Spleen (tissue), 11 donors: Measurements from ENCODE around the gene SEPSECS. TPM values are rescaled to one million over a fixed set of nuclear protein-coding genes. Genes with fewer than 3 reads are reported as not detected.

Source experiments
- DNase-seq: peaks from one replicate; pipeline ENCODE4 v3.0.0-alpha.2; 2020
- H3K27ac ChIP-seq, 8 donors: fragments of 200-600 bp; sonication (generic) in 7 of 8; 1 replicate in 4 of 8; 2 replicates in 4 of 8; pipeline versions ENCODE4 v1.5.0 to v1.8.0; 2016 to 2021; ENCODE audit warnings: inconsistent platforms in 4 of 8, mild to moderate bottlenecking in 4 of 8, moderate library complexity in 1 of 8
- H3K27me3 ChIP-seq, 7 donors: fragments of 200-600 bp; sonication (generic) in 6 of 7; replicated peaks in 1 of 7; 1 replicate in 4 of 7; 2 replicates in 3 of 7; pipeline versions ENCODE4 v1.5.0 to v1.8.0; 2016 to 2021; ENCODE audit warnings: inconsistent platforms in 3 of 7, mild to moderate bottlenecking in 1 of 7
- H3K36me3 ChIP-seq, 6 donors: fragments of 200-600 bp; sonication (generic) in 5 of 6; 1 replicate in 4 of 6; 2 replicates in 2 of 6; pipeline versions ENCODE4 v1.5.0 to v1.8.0; 2016 to 2021; ENCODE audit warnings: inconsistent platforms in 2 of 6
- H3K4me1 ChIP-seq, 6 donors: fragments of 200-600 bp; sonication (generic) in 5 of 6; 1 replicate in 3 of 6; 2 replicates in 3 of 6; pipeline versions ENCODE4 v1.5.0 to v1.8.0; 2016 to 2021; ENCODE audit warnings: inconsistent platforms in 3 of 6
- H3K4me3 ChIP-seq, 8 donors: fragments of 200-600 bp; sonication (generic) in 7 of 8; 1 replicate in 4 of 8; 2 replicates in 4 of 8; pipeline versions ENCODE4 v1.5.0 to v1.8.0; 2016 to 2021; ENCODE audit warnings: inconsistent platforms in 4 of 8, mild to moderate bottlenecking in 4 of 8, moderate library complexity in 2 of 8
- H3K9me3 ChIP-seq, 8 donors: fragments of 200-600 bp; sonication (generic) in 7 of 8; 1 replicate in 4 of 8; 2 replicates in 4 of 8; pipeline versions ENCODE4 v1.5.0 to v1.8.0; 2016 to 2021; ENCODE audit warnings: inconsistent platforms in 4 of 8
- POLR2A ChIP-seq, 3 donors: fragments of 450-650 bp; IDR thresholded peaks; one replicate each; pipeline ENCODE4 v1.5.1; 2017; ENCODE audit warnings: antibody characterized with exemption in 3 of 3, mild to moderate bottlenecking in 1 of 3
- POLR2AphosphoS5 ChIP-seq, 3 donors: sonication (generic); formaldehyde crosslinking; IDR thresholded peaks; one replicate each; pipeline ENCODE4 v1.5.1; 2017; ENCODE audit warnings: antibody characterized with exemption in 3 of 3
- WGBS, 5 donors: extraction: QIAGEN DNeasy Blood & Tissue Kit in 3 of 5; methylation state at CpG; one replicate each; pipeline versions ENCODE4 v1.1.5 to v1.1.7; 2013 to 2018; 5-methylcytosine and 5-hydroxymethylcytosine counted together
- intact Hi-C: fragments of 100-400 bp; cut with DNase I; formaldehyde crosslinking; loops from one replicate; pipeline ENCODE4 v1.15.0; 2023; ENCODE audit warnings: low total_unique reads
- polyA plus RNA-seq, 3 donors: library from polyadenylated mRNA; stranded (reverse); fragments of 200-250 nt; gene quantifications; one replicate each; pipeline ENCODE4 v1.2.1, GENCODE V29; 2013
- total RNA-seq, 7 donors: library from RNA; depleted of rRNA in 3 of 7; stranded (reverse); fragments of >200 nt in 3 of 7; fragmentation: NEBNext Ultra II Directional in 4 of 7; extraction: Animal tissue kit (Norgen Biotek cat#: 25700) in 4 of 7; gene quantifications; one replicate each; pipeline versions ENCODE4 v1.1.0 to v1.2.1, GENCODE V29; 2016 to 2021
- TF ChIP-seq, protein P1 (sequence below), 11 experiments: fragments of 200-600 bp in 7 of 11; fragments of 450-650 bp in 4 of 11; sonication (generic) in 4 of 11; IDR thresholded peaks in 8 of 11; conservative IDR thresholded peaks in 3 of 11; 1 replicate in 7 of 11; 2 replicates in 4 of 11; pipeline versions ENCODE4 v1.4.0 to v1.8.0; 2016 to 2021; ENCODE audit warnings: antibody characterized with exemption in 11 of 11, inconsistent platforms in 4 of 11, mild to moderate bottlenecking in 1 of 11
- donor health status: healthy with polysubstance abuse.
- donor health status: DM: no; HTN: no; CAD: no; lungs with moderate emphysema.
- donor health status: DM: no; HTN: no; CAD: no.
- donor health status: Bipolar disorder and iron deficiency.
- donor health status: healthy.
- donor health status: DM: no; HTN: no; CAD: no.
- donor health status: DM: yes; HTN: yes; CAD: no.

Gene SEPSECS
- total and polyA plus RNA-seq, 10 donors, result 4.8 to 15.2 (median 11.3) TPM

DNA sequence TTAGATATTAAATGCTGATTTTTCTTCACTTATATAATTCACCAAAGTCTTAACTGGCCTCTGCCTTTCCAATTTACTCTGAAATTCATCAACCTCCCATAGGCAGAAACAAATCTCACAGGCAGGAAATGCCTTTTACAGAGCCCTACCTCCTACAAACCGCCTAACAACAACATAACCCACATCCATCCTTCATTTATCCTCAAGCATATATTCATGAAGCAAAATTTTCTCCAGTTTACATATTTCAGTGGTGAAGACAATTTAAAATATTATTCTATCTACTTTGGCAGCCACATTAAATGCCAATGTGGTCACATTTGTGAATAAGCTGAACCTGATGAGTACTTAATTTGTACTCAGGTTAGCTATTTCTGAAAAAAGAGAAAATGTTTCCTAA is 30.3 kb downstream of the SEPSECS start:
- H3K27ac ChIP-seq, result no peak overlapping the region
- H3K27me3 ChIP-seq, result no peaks in the 10 kb centered on the region
- DNase-seq, result no peak
- 90 to 98% (median 96%) methylated on average over 1 of the region's 1 CpG for WGBS, 5 donors
- intact Hi-C loops, result no loop called here
- TF ChIP-seq POLR2AphosphoS5 (IDR thresholded peaks at IDR 0.05) (no peak), POLR2A (IDR thresholded peaks at IDR 0.05) (no peak)
- TF ChIP-seq, protein P1, sequence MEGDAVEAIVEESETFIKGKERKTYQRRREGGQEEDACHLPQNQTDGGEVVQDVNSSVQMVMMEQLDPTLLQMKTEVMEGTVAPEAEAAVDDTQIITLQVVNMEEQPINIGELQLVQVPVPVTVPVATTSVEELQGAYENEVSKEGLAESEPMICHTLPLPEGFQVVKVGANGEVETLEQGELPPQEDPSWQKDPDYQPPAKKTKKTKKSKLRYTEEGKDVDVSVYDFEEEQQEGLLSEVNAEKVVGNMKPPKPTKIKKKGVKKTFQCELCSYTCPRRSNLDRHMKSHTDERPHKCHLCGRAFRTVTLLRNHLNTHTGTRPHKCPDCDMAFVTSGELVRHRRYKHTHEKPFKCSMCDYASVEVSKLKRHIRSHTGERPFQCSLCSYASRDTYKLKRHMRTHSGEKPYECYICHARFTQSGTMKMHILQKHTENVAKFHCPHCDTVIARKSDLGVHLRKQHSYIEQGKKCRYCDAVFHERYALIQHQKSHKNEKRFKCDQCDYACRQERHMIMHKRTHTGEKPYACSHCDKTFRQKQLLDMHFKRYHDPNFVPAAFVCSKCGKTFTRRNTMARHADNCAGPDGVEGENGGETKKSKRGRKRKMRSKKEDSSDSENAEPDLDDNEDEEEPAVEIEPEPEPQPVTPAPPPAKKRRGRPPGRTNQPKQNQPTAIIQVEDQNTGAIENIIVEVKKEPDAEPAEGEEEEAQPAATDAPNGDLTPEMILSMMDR (IDR thresholded peaks at IDR 0.05 in 8 of 11, conservative IDR thresholded peaks at IDR 0.05 in 3 of 11), result no peak
- H3K4me1 ChIP-seq, result no peaks in the 10 kb centered on the region
- no peak overlapping the region for H3K4me3 ChIP-seq
- no peaks in the 10 kb centered on the region for H3K9me3 ChIP-seq
- peaks cover 0 to 59% (median 13%) of the 10 kb centered on the region in 6 donors for H3K36me3 ChIP-seq

DNA sequence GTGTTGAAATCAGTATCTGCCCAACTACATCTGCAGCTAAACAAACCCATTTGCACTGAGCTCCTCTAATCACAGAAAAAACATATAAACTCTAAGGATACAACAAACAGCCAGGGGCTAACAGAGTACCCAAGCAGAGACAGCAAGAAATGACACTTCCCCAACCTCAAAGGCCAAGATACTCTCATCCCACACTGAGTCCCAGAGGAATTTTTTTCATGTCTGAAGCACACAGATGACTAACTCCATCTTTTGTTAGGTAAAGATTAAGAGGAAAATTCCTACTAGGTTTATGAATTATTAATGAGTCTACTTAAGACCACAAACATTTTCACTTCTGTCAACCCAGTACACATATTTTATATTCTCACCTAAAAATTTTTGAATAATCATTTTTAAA is 31.6 kb downstream of the SEPSECS start:
- DNase-seq, result no peak
- Histone ChIP-seq H3K27ac (no peak overlapping the region), H3K9me3 (no peaks in the 10 kb centered on the region), H3K36me3 (peaks cover 0 to 66% (median 24%) of the 10 kb centered on the region in 6 donors), H3K27me3 (no peaks in the 10 kb centered on the region), H3K4me3 (no peak overlapping the region), H3K4me1 (no peaks in the 10 kb centered on the region)
- TF ChIP-seq, protein P1 (IDR thresholded peaks at IDR 0.05 in 8 of 11, conservative IDR thresholded peaks at IDR 0.05 in 3 of 11), result no peak
- TF ChIP-seq POLR2A (IDR thresholded peaks at IDR 0.05), result no peak
- TF ChIP-seq POLR2AphosphoS5 (IDR thresholded peaks at IDR 0.05), result no peak
- intact Hi-C loops, result no loop called here

DNA sequence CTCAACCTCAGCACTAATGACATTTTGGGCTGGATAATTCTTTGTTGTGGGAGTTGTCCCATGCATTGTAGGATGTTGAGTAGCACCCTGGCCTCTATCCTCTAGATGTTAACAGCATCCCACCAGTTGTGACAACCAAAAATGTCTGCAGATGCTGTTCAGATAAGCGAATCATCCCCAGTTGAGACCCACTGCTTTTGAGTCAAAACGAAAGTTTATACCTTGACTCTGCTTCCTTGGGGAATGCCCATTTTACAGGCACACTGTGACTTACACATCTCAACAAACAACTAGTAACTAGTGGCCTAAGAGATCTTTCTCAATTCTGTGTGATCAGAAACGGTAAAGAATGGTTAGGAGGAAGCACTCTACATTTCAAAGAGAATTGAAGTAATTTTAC is 37.0 kb downstream of the SEPSECS start:
- H3K9me3 ChIP-seq, result no peaks in the 10 kb centered on the region
- WGBS, 5 donors, result 66 to 86% (median 75%) methylated on average over 3 of the region's 3 CpGs
- H3K27ac ChIP-seq, result no peak overlapping the region
- no peak overlapping the region for H3K4me3 ChIP-seq
- no peak for DNase-seq
- TF ChIP-seq, protein P1 (IDR thresholded peaks at IDR 0.05 in 8 of 11, conservative IDR thresholded peaks at IDR 0.05 in 3 of 11), result no peak
- no peak for TF ChIP-seq POLR2AphosphoS5 (IDR thresholded peaks at IDR 0.05)
- TF ChIP-seq POLR2A (IDR thresholded peaks at IDR 0.05), result no peak
- intact Hi-C loops, result no loop called here
- H3K4me1 ChIP-seq, result no peaks in the 10 kb centered on the region
- H3K27me3 ChIP-seq, result no peaks in the 10 kb centered on the region
- H3K36me3 ChIP-seq, result peaks cover 0 to 78% (median 31%) of the 10 kb centered on the region in 6 donors

DNA sequence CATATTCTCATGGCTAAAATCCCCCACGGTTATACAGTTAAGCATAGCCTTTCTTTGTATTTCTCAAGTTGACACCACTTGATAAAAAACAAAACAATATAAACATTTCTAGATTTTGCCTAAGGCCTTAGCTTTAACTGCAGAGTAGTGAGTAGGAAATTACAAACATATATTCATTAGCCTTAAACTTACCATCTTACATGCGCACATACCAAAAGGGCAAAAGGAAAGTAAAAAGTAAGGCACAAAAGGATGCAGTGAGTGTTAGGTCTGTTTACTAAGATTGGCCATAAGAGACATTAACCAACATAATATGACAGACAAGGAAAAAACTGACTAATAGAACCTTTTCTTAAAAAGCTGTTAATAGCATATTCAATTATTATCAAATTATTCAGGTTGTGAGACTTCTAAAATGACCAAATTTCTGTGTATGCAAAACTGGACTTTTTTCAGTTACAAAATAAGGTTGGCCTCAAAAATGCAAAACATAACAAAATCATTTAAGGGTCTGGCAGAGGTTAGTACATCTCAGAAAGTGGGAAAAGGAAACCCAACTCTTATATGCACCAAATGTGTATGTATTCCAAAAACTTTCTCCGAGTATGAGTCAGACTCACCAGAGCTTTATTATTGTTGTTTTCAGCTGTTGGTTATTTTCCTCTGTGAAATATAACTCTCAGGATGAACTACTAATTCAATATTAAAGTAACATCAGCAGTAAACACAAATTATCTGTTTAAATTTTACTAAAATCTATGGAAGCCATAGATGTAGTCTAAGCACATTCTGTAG is 39.9 kb downstream of the SEPSECS start:
- Histone ChIP-seq H3K4me1 (no peaks in the 10 kb centered on the region), H3K27me3 (no peaks in the 10 kb centered on the region), H3K9me3 (no peaks in the 10 kb centered on the region), H3K27ac (no peak overlapping the region), H3K36me3 (peaks cover 0 to 54% (median 20%) of the 10 kb centered on the region in 6 donors), H3K4me3 (no peak overlapping the region)
- 90 to 98% (median 96%) methylated on average over 3 of the region's 3 CpGs for WGBS, 5 donors
- intact Hi-C loops, result no loop called here
- DNase-seq, result no peak
- TF ChIP-seq POLR2AphosphoS5 (IDR thresholded peaks at IDR 0.05), result no peak
- TF ChIP-seq, protein P1 (IDR thresholded peaks at IDR 0.05 in 8 of 11, conservative IDR thresholded peaks at IDR 0.05 in 3 of 11), result no peak
- TF ChIP-seq POLR2A (IDR thresholded peaks at IDR 0.05), result no peak
